Hematopoietic multipotent progenitor cell treated with erythropoietin and hydrocortisone succinate and interleukin-3 and kit ligand, for 4 days (in vitro differentiated cells): Measurements from ENCODE around the gene ECE2.
A peak's percentile ranks its signal among the peaks of the same experiment; 100 is the strongest.

Experiments used
- DNase-seq: peaks from one replicate; pipeline ENCODE4 v3.0.0-alpha.2; 2015

The ECE2 gene

DNA sequence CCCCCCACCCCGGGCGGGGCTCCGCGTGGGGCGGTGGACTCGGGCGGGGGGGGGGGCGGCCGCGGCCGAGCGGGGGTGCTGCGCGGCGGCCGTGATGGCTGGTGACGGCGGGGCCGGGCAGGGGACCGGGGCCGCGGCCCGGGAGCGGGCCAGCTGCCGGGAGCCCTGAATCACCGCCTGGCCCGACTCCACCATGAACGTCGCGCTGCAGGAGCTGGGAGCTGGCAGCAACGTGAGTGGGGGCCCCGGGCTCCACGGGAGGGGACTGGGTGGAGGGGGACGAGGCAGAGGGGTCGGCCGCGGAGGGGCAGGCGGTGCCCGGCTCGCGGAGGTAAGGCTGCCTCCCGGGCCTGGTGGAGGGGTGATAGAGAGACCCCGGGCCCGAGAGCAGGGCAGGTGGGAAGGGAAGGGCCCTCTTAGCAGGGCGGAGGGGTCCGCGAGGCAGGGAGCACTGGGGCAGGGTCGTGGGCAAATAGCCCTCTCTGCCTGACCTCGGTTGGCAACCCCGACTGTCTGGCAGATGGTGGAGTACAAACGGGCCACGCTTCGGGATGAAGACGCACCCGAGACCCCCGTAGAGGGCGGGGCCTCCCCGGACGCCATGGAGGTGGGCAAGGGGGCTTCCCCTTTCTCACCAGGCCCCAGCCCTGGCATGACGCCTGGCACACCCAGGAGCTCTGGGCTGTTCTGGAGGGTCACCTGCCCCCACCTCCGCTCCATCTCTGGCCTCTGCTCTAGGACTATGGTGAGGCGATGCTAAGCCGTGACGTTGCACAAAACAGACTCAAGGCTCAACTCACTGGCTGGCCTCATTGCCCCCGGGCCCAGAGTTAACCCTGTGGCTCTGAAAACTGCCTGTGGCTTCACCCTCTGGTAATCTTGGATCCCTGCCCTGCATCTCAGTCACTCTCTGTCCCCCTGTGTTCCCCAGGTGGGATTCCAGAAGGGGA is at the start of gene ECE2:
ECE2 (plus strand) TSS at position 62 of the 950 bp plus-strand sequence; CDS start at position 194, 132 bp downstream.
- DNase-seq: no peak

DNA sequence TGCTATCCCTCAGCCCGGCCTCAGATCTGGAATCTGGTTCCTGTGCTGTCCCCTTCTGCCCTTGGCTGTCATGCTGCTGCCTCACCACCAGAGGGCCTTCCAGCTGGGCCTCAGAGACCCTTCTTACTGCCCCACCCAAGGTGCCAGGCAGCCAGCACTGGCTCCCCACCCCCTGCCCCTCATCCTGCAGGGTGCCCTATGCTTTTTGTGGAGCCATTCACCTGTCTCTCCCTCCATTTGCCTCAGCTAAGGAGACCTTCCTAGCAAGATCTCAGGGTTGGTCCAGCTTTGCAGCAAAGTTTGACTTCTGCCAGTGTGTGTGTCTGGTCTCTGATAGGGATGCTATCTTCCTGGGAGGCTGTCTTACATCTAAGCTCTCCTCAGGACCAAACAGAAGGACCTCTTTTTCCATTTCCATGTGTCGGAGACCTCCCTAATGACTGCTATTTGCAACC is 48.3 kb upstream of the ECE2 start:
- peak; percentile 74 for DNase-seq

DNA sequence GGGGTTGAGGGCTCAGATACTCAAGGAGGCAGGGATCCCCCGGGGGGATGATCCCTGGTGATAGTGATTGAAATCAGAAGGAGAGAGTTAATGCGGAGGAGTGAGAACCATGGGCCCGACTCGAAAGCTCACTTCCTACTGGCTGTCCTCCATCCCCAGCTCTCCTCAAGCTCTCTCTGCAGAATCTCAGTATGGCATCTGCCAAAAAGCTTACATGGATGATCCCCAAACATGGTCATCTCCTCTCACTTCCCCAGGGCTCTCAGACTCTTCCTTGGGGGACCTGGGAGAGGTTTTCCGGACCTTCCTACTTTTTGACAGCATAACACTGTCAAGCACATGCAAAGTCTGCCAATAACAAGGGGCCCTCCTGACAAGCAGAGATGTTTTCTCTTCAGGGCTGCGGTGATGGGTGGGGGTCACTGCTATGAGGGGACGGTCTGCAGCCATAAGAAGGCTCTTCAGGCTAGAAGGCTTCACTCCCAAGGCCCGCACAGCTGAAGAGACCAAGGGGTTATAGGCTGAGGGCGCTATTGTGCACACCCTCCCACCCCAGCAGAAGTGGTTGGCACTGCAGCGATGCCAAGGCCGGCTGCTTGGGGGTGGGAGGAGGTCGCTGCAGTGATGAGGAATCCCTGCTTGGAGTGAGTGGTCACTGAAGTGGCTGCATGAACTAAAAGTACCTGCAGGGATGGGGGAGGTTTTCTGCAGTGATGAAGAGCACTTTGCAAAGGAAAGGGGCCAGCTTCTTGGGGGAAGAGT is 47.3 kb upstream of the ECE2 start:
- DNase-seq: peak; percentile 28

DNA sequence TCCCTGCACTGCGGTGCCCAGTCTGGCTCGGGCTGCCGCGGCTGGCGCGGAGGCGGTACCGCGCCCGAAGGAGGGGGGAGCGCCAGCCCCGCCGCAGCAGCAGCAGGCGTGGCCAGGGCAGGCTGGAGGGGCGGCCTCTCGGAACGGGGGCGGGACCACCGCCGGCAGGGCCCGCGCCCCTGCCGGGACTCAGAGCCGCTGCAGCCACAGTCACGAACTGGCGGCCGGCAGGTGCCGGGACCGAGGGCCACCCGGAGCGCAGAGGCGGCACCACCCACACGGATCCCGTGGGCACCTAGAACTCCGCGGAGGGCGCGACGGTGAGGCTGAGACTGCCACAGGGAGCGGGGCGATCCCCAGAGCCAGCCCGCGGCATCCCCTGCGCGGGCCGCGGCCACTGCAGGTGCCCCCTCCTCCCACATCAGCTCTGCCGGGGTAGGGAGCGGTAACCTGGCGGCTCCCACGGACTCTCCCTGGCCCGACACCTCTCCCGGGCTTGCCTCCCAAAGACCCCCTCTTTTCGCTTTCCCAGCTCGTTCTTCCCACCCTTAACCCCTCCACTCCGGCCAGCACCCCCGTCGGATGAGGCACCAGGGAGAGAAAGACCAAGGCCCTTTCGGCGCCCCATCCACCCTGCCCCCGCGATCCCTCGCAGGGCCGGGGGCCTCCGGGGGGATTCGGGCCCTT is 46.3 kb upstream of the ECE2 start, which contains the start of gene VWA5B2:
VWA5B2 (plus strand) TSS at position 192 of the 687 bp plus-strand sequence. CDS start 944 bp downstream, outside the sequence.
- peak; percentile 86 for DNase-seq

DNA sequence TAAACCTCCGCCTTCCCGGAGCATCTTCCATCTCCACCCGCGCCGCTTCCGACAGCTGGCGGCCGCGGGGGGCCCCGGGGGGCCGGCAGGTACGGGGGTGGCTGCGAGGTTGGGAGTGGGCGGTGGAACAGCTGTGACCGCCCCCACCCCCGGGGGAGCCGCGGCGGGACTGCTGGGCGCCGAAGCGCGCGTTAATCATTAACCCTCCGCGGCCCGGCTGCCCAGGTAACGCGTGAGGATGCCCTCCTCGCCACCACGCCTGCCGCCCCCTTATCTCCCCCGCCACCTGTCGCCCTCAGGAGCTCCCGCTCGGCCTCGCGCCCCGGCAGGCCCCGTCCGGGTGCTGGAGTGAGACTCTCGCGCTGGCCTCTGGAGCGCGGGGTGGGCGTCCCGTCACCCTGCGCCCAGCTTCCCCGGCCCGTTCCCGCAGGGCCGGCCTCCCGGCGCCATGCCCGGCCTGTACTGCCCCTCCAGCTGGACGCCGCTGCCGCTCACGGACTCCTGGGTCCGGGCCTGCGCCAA is 45.7 kb upstream of the ECE2 start:
- DNase-seq: peak; percentile 54

DNA sequence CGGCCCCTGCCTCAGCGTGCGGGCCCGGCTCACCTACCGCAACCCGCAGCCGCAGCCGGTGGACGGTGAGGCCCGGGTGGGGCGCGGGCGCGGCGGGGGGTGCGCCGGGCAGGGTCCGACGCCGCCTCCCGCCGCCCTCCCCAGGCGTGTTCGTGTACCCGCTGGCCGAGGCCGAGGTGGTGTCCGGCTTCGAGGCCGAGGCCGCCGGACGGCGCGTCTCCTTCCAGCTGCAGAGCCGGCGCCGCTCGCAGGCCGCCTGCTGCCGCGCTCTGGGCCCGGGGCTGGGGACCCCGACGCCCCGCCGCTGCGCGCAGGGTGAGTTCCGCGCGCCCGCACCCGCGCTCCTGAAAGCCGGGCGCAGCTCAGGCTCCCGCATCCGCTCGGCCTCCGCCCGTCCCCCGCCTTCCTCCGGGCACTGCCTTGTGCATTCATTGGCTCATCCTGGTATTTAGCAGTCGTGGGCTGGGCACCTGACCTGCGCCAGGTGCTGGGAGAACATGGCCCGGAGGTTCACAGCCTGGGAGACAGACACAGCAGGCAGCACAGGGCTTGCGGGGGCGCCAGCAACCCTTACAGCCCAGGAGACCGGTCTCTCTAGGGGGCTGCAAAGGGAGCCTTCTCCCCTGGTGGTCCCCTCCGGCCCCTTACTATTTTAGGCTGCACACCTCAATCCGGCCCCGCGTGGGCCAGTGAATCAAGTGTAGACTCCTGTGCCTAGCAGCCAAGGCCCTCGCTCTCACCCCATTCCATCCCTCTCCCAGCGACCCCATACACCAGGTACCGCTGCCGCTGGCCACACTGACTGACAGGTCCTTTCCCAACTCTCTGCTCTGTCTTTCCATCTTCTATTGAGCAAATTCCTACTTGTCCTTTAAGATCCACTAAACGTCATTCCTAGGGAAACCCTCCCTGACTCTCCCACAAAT is 45.0 kb upstream of the ECE2 start:
- DNase-seq: no peak

DNA sequence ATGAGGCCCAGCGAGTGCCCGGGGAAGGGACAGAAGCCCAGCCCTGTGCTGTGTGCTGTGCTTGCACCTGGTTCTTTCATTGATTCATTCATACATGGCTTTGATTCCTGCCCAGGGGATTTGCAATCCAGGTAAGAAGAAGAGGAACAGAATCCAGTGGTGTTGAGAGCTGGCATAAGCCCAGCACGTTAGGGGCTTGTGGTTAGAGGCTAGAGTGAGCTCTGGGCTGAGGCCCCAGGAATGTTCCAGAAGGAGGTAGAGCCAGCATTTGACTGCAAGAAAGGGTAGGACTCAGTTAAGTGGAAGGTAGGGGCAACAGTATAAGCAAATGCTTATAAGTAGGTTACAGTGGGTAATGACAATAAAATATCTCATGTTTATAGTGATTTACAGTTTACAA is 44.2 kb upstream of the ECE2 start:
- DNase-seq: no peak

DNA sequence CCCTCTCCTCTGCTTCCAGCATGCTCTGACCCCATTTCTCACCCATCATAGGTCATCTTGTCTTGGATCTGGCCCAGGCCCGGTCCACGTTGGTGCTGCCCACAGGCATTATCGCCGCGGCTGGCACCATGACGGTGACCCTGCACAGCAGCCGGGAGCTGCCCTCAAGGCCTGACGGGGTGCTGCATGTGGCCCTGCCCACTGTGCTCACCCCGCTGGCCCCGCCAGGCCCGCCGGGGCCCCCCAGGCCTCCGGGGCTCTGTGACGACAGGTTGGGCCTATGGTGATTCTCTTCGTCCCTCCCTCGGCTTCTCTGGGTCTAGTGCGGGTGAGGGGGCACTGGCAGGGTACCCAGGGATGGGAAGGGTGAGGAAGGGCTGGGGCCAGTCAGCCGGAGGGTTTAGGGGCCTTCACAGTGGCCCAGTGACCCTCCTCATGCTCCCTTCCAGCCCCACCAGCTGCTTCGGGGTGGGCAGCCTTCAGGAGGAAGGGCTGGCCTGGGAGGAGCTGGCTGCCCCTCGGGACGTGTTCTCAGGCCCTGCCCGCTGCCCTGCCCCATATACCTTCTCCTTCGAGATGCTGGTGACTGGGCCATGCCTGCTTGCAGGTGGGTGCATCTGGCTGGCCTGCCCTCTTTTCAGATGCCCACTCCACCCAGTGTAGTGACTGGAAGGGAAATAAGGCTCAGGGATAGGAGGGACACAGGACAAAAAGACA is 42.5 kb upstream of the ECE2 start:
- no peak for DNase-seq

DNA sequence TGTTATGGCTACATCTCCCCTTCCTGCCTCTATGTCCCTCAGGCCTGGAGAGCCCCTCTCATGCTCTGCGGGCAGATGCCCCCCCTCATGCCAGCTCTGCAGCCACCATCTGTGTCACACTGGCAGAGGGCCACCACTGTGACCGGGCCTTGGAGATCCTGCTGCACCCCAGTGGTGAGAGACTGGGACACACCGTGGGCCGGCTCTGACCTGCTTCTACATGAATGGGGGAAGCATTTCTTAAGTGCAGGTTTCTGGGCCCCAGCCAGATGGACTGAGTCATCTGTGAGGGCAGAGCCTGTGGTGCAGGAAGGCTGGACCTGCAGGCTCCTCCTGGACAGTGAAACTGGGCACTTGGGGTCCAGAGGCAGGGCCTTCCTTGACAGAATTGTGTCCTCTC is 41.6 kb upstream of the ECE2 start:
- DNase-seq: peak; percentile 61

DNA sequence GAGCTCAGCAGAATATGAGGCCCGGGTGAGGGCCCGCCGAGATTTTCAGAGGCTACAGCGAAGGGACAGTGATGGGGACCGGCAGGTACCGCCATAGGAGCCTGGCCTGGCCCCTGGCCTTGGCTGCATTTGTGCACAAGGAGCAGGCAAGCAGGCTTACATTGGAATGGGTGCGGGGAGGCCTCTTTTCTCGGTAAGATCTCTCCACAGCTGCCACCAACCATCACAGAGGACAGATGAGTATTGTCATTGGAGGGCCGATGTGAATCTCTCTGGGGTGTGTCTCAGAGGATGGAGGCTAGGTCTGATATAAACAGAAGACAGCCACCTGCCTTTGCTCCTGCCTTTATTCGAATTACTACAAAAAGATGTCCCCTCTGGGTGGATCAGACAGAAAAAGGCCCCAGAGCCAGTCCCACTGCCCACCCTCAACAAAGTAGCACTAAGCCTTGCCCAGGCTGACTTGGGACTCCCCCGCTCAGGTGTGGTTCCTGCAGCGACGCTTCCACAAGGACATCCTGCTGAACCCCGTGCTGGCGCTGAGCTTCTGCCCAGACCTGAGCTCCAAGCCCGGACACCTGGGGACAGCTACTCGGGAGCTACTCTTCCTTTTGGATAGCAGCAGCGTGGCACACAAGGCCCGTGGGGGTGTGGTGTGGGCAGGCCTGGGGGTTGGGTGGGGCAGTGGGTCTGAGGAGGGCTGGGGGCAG is 41.0 kb upstream of the ECE2 start:
- no peak for DNase-seq

DNA sequence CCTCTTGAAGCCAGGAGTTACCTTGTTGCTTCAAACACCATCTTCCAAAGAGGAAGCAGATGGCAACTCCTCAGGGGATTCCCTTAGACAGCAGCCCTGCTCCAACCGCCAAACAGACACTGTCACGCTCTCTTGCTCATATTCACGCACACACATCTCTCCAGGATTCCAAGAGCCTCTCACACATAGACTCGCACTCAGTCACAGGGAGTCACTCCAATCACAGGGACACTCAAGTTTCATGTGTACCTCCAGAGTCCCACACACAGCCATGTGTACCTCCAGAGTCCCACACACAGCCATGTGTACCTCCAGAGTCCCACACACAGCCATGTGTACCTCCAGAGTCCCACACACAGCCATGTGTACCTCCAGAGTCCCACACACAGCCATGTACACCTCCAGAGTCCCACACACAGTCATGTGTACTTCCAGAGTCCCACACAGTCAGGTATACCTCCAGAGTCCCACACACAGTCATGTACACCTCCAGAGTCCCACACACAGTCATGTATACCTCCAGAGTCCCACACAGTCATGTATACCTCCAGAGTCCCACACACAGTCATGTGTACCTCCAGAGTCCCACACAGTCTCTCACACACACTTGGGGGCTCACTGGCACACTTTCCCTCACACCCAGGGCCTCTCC is 40.3 kb upstream of the ECE2 start:
- DNase-seq: no peak

DNA sequence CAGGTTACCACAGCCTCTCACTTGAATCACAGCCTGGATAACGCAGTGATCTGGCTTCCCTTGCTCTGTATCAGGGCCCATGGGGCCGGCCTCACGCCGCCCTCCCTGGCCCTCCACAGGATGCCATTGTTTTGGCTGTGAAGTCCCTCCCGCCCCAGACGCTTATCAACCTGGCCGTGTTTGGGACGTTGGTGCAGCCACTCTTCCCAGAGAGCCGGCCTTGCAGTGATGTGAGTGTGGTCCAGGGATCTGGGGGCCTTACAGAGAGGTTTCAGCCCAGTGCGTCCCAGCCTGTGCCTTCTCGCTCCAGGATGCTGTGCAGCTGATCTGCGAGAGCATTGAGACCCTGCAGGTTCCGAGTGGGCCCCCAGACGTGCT is 39.8 kb upstream of the ECE2 start:
- DNase-seq: no peak

DNA sequence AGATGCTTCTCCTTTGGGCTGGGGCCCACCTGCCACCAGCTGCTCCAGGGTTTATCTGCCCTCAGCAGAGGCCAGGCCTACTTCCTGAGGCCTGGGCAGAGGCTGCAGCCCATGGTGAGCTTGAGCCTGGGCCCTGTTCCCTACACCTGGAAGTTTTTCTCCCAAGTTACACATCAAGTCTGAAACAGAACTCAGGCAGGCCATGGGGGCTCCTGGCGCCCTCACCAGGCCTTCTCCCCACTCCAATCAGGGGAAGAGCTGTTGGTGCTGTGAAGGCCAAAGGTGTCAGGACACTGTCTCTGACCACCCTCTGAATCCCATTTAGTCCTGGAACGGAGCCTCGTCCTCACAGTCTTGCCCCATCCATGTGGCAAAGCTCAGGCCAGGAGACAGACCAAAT is 39.2 kb upstream of the ECE2 start:
- DNase-seq: no peak

DNA sequence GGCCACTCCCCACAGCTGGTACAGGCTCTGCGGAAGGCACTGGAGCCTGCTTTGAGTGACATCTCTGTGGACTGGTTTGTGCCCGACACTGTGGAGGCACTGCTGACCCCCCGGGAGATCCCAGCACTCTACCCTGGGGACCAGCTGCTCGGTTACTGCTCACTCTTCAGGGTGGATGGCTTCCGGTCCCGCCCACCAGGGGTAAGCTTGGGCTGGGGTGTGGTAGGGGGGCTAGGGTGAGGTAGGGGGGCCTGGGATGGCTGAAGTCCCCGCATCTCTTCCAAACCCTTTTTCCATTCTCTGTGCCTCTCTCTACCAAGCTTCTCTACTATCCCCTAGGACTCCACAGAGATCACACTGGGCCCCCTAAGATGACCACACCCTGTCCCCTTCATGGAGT is 38.6 kb upstream of the ECE2 start:
- DNase-seq: no peak

DNA sequence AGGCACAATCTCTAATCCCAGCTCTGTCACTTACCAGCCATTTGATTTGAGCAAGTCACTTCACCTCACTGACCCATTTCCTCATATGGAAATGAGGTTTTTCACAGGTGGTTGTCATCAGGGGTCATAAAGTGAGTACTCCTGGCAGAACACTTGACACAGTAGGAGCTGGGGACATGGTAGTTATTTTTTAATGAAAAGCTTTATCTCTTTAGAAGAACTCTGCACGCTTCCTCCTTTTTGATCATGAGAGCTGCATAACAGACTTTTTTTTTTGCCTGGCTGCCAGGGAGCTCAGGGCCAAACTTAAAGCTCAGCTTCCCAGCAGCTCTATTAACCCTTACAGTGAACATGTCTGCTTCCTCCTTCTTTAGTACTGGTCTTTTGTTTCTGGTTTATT is 38.0 kb upstream of the ECE2 start:
- peak; percentile 60 for DNase-seq

DNA sequence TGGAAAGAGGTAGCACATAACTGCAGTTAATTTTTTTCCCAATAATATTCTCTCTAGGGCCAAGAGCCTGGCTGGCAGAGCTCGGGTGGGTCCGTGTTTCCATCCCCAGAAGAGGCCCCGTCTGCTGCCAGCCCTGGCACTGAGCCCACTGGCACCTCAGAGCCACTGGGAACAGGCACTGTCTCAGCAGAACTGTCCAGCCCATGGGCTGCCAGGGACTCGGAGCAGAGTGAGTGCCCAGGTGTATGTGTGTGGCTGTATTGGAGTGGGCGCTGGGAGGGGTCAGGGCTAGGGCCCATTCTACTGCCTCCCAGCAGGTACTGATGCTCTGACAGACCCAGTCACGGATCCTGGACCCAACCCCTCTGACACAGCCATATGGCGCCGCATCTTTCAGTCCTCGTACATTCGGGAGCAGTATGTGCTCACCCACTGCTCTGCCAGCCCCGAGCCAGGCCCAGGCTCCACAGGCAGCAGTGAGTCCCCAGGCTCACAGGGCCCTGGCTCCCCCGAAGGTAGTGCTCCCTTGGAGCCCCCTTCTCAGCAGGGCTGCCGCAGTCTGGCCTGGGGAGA is 37.5 kb upstream of the ECE2 start:
- DNase-seq: no peak

DNA sequence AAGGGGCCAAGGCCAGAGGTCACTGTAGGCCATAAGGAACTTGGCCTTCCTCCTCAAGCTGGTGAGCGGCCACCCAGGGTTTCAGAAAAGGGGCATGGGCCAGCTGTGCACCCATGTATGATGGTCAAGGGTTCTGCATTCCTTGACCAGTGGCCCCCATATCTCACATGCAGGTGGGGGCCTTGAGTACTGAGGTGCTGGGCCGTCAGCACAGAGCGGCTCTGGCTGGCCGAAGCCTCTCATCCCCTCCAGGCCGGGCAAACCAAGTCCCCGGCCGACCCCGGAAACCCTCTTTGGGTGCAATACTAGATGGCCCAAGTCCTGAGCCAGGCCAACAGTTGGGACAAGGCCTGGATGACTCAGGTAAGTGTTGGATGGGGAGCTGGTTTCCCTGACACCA is 36.6 kb upstream of the ECE2 start:
- no peak for DNase-seq

DNA sequence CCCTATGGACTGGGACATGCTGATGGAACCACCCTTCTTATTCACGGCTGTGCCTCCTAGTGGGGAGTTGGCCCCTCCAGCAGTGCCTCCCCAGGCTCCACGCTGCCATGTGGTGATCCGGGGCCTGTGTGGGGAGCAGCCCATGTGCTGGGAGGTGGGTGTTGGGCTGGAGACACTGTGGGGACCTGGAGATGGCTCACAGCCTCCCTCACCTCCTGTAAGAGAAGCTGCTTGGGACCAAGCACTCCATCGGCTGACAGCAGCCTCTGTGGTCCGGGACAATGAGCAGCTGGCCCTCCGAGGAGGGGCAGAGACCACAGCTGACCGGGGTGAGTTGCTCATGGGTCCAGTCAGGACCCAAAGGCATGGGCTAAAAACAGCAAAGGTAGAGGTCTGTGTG is 36.1 kb upstream of the ECE2 start:
- no peak for DNase-seq

DNA sequence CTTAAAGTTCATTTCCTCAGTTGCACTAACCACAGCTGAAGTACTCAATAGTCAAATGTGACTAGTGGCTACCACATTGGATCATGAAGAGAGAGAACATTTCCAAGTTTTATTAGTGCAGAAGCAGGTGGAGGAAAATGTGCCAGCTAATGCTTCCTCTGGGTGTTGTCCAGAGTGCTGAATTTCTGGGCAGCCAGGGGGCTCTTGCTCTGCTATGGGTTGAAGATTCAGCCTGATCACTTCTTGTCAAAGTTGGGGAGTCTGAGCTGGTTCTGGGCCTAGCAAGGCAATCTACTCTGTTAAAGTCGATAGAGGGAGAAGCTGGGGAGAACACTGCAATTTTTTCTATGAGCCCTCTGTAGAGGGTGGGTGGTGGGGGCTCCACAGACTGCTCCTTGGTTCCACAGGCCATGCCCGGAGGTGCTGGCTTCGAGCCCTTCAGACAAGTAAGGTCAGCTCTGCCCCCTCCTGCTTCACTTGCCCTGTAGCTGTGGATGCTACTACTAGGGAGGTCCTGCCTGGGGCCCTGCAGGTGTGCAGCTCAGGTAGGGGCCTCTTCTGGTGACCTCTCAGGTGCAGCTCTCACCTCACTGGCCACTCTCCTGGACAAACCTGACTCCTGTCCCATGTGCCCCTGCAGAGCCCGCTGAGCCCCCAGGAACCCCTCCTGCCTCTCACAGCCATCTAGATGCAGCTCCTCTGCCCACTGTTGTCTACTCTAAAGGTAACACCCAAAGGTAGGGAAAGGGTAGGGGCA is 35.3 kb upstream of the ECE2 start:
- peak; percentile 73 for DNase-seq
